K562 (cell line): Measurements from ENCODE around the gene UBL3. TPM values are rescaled to one million over a fixed set of nuclear protein-coding genes. Genes with fewer than 3 reads are reported as not detected.

ENCODE experiments used
- ATF7 ChIP-seq: fragments of 450-650 bp; IDR thresholded peaks from 2 replicates; pipeline ENCODE4 v1.7.1; 2014; ENCODE audit warnings: mild to moderate bottlenecking, moderate library complexity
- BRF1 ChIP-seq: IDR thresholded peaks from 3 replicates; pipeline ENCODE4 v1.6.1; 2011; ENCODE audit warnings: borderline replicate concordance, mild to moderate bottlenecking; ENCODE audit not compliant: insufficient read length; ENCODE audit errors: extremely low read depth
- CBFA2T2 ChIP-seq: fragments of 450-650 bp; conservative IDR thresholded peaks from 2 replicates; pipeline ENCODE4 v1.6.1; 2017; ENCODE audit warnings: mild to moderate bottlenecking
- CBX8 ChIP-seq: fragments of 200-600 bp; sonication (generic); IDR thresholded peaks from 2 replicates; pipeline ENCODE4 v1.6.1; 2012; ENCODE audit warnings: borderline replicate concordance, mixed run types, low read depth, mild to moderate bottlenecking, moderate library complexity, mixed read lengths, low read length, control low read depth, inconsistent platforms; ENCODE audit not compliant: poor library complexity, severe bottlenecking; ENCODE audit errors: extremely low read depth
- ETV6 ChIP-seq, 3 experiments: fragments of 150-350 bp in 1 of 3; sonication (generic) in 1 of 3; formaldehyde crosslinking in 1 of 3; IDR thresholded peaks; 2 replicates each; pipeline versions ENCODE4 v1.6.1 to v1.8.0; 2014 to 2022; ENCODE audit warnings: borderline replicate concordance in 2 of 3, low read depth in 2 of 3, antibody characterized with exemption in 1 of 3, low read length in 1 of 3, mild to moderate bottlenecking in 1 of 3, missing genetic modification reagents in 1 of 3
- FUS ChIP-seq: fragments of 200-400 bp; formaldehyde crosslinking; optimal IDR thresholded peaks from 2 replicates; pipeline ENCODE3; 2017; ENCODE audit warnings: low read depth, low read length
- HNRNPK ChIP-seq: fragments of 200-400 bp; formaldehyde crosslinking; IDR thresholded peaks from one replicate; pipeline ENCODE4 v1.6.1; 2018; ENCODE audit warnings: mild to moderate bottlenecking, low read depth, low read length; ENCODE audit not compliant: poor library complexity, severe bottlenecking
- JUNB ChIP-seq: fragments of 450-650 bp; formaldehyde crosslinking; conservative IDR thresholded peaks from 2 replicates; pipeline ENCODE4 v1.4.0; 2020; ENCODE audit warnings: mild to moderate bottlenecking
- NFIC ChIP-seq: fragments of 450-650 bp; IDR thresholded peaks from 2 replicates; pipeline ENCODE4 v1.6.1; 2017; ENCODE audit warnings: mild to moderate bottlenecking, inconsistent platforms
- PATZ1 ChIP-seq: fragments of 250-450 bp; sonication (Bioruptor Pico); IDR thresholded peaks from 2 replicates; pipeline ENCODE4 v1.5.0; 2020; ENCODE audit warnings: mild to moderate bottlenecking, borderline replicate concordance
- SMARCB1 ChIP-seq: IDR thresholded peaks from 2 replicates; pipeline ENCODE4 v1.6.1; 2011; ENCODE audit warnings: improper control_type of control experiment, low read depth; ENCODE audit not compliant: insufficient read length
- SPI1 ChIP-seq: IDR thresholded peaks from 2 replicates; pipeline ENCODE4 v1.6.1; 2011; ENCODE audit warnings: low read depth, low read length, control low read depth, borderline replicate concordance
- ZBTB5 ChIP-seq: fragments of 450-650 bp; IDR thresholded peaks from 2 replicates; pipeline ENCODE4 v1.6.1; 2017; ENCODE audit warnings: antibody characterized with exemption
- ZKSCAN3 ChIP-seq: fragments of 250-450 bp; sonication (Bioruptor Pico); IDR thresholded peaks from 2 replicates; pipeline ENCODE4 v1.4.0; 2020
- ZNF121 ChIP-seq: sonication (generic); formaldehyde crosslinking; conservative IDR thresholded peaks from 2 replicates; pipeline ENCODE4 v1.8.0; 2022; ENCODE audit warnings: missing genetic modification reagents
- ZNF274 ChIP-seq: IDR thresholded peaks from 2 replicates; pipeline ENCODE4 v1.6.1; 2011; ENCODE audit warnings: low read depth, mild to moderate bottlenecking, low read length, moderate library complexity, borderline replicate concordance
- ZNF444 ChIP-seq: fragments of 250-450 bp; sonication (Bioruptor Pico); IDR thresholded peaks from 2 replicates; pipeline ENCODE4 v1.4.0; 2020; ENCODE audit warnings: mild to moderate bottlenecking, moderate library complexity
- polyA plus RNA-seq, 8 experiments: library from polyadenylated mRNA; depleted of rRNA in 4 of 8; stranded (reverse) in 5 of 8; unstranded in 3 of 8; fragments of >200 nt; fragmentation: Nextera tagmentation in 2 of 8; fragmentation: Illumina TruSeq in 1 of 8; extraction: Ambion mirVana in 2 of 8; extraction: Trizol in 1 of 8; gene quantifications; 2 replicates each; pipeline versions ENCODE4 v1.2.1 to v1.2.3, GENCODE V29; 2011 to 2014; ENCODE audit warnings: inconsistent platforms in 1 of 8, missing spikeins in 1 of 8
- total RNA-seq, 7 experiments: library from RNA; depleted of rRNA in 6 of 7; stranded (reverse); fragments of >200 nt in 6 of 7; fragmentation: Illumina TruSeq in 2 of 7; extraction: Trizol in 2 of 7; gene quantifications; 2 replicates each; pipeline versions ENCODE4 v1.2.1 to v1.2.3, GENCODE V29; 2011 to 2021; ENCODE audit warnings: low replicate concordance in 1 of 7
- TF ChIP-seq, protein P1 (sequence below): fragments of 450-650 bp; IDR thresholded peaks from 2 replicates; pipeline ENCODE4 v1.6.1; 2017; ENCODE audit warnings: antibody characterized with exemption, mild to moderate bottlenecking

The UBL3 gene
- total and polyA plus RNA-seq, 9 of the 15 experiments (the other 6 are each of a cell fraction or from before 2014, with no cell fraction given), result 0.64 to 2.4 (median 1.8) TPM

- TF ChIP-seq, protein P1, sequence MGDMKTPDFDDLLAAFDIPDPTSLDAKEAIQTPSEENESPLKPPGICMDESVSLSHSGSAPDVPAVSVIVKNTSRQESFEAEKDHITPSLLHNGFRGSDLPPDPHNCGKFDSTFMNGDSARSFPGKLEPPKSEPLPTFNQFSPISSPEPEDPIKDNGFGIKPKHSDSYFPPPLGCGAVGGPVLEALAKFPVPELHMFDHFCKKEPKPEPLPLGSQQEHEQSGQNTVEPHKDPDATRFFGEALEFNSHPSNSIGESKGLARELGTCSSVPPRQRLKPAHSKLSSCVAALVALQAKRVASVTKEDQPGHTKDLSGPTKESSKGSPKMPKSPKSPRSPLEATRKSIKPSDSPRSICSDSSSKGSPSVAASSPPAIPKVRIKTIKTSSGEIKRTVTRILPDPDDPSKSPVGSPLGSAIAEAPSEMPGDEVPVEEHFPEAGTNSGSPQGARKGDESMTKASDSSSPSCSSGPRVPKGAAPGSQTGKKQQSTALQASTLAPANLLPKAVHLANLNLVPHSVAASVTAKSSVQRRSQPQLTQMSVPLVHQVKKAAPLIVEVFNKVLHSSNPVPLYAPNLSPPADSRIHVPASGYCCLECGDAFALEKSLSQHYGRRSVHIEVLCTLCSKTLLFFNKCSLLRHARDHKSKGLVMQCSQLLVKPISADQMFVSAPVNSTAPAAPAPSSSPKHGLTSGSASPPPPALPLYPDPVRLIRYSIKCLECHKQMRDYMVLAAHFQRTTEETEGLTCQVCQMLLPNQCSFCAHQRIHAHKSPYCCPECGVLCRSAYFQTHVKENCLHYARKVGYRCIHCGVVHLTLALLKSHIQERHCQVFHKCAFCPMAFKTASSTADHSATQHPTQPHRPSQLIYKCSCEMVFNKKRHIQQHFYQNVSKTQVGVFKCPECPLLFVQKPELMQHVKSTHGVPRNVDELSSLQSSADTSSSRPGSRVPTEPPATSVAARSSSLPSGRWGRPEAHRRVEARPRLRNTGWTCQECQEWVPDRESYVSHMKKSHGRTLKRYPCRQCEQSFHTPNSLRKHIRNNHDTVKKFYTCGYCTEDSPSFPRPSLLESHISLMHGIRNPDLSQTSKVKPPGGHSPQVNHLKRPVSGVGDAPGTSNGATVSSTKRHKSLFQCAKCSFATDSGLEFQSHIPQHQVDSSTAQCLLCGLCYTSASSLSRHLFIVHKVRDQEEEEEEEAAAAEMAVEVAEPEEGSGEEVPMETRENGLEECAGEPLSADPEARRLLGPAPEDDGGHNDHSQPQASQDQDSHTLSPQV, result no peak
- TF ChIP-seq CBX8, result no peak
- TF ChIP-seq PATZ1 (CRISPR knock-in tag), result no peak
- no peak for TF ChIP-seq NFIC
- TF ChIP-seq SPI1, result no peak
- TF ChIP-seq HNRNPK, result no peak
- no peak for TF ChIP-seq BRF1
- no peak for TF ChIP-seq ZNF121 (CRISPR knock-in tag)
- TF ChIP-seq ATF7, result peak; percentile 58; the same call in 1 of the 2 replicates
- no peak for TF ChIP-seq CBFA2T2
- TF ChIP-seq JUNB, result no peak
- TF ChIP-seq ZNF444 (CRISPR knock-in tag), result no peak
- no peak for TF ChIP-seq FUS
- no peak for TF ChIP-seq ZNF274
- no peak for TF ChIP-seq ZBTB5
- TF ChIP-seq ETV6 (IDR thresholded peaks at IDR 0.05; ENCODE audit: borderline replicate concordance in 1 of 2, low read depth in 2 of 2, low read length in 1 of 2), result no peak
- TF ChIP-seq ETV6 (CRISPR knock-in tag; IDR thresholded peaks at IDR 0.05; ENCODE audit: borderline replicate concordance), result no peak
- TF ChIP-seq ZKSCAN3 (CRISPR knock-in tag), result no peak
- TF ChIP-seq SMARCB1, result no peak
These were observed at the start of gene UBL3 (continued) for GRCh38 chr13:29850213-29850898.
